HCT116 (cell line): ENCODE results near the gene SLC25A39. TPM values are rescaled to one million over a fixed set of nuclear protein-coding genes. Genes with fewer than 3 reads are reported as not detected.

ENCODE experiments used
- ATAC-seq: fragments of 200-7000 bp; cut with Tn5 transposase; 2 replicates; pipeline ENCODE4 v1.9.1; 2020; ENCODE audit warnings: mild to moderate bottlenecking, moderate library complexity
- BruUV-seq: library from RNA; stranded (reverse); fragments of 400-500 nt; replicated peaks from 2 replicates; lab custom pipeline; 2021; lab: Mats Ljungman, UMichigan
- CTCF ChIA-PET: fragments of 300-600 bp; sonication (Branson Sonifier 250); formaldehyde crosslinking; loops from one replicate; lab custom pipeline; 2021; ENCODE audit warnings: antibody characterized with exemption; lab: Charles Lee
- POLR2A ChIA-PET: fragments of 300-600, 350-600 bp; sonication (Branson Sonifier 250); formaldehyde crosslinking; loops from one replicate; lab custom pipeline; 2021; ENCODE audit warnings: antibody characterized with exemption; lab: Charles Lee
- RAD21 ChIA-PET, 2 experiments: fragments of 300-600 bp; sonication (Branson Sonifier 250); formaldehyde crosslinking; loops; one replicate each; lab custom pipeline; 2023; ENCODE audit warnings: low total read pairs in 2 of 2; ENCODE audit not compliant: uncharacterized antibody in 2 of 2, unreplicated experiment in 2 of 2, low non-redundant PET in 1 of 2; lab: Charles Lee
- DNase-seq: peaks from one replicate; pipeline ENCODE4 v3.0.0-alpha.2; 2010; ENCODE audit warnings: low read depth, low spot score
- H2AFZ ChIP-seq: fragments of 200-600 bp; shearing (Covaris generic), sonication (generic); 2 replicates; pipeline ENCODE4 v1.6.1; 2017; ENCODE audit warnings: low read depth, mixed run types, mixed read lengths, antibody characterized with exemption, low read length; ENCODE audit not compliant: poor library complexity, severe bottlenecking
- H3K27ac ChIP-seq: 2 replicates; pipeline ENCODE4 v1.5.1; 2012; ENCODE audit warnings: low read depth, low read length
- H3K27me3 ChIP-seq: fragments of 200-600 bp; sonication (generic); 2 replicates; pipeline ENCODE4 v1.6.1; 2016; ENCODE audit warnings: mixed run types, low read length, mixed read lengths; ENCODE audit not compliant: insufficient read depth
- H3K36me3 ChIP-seq, 2 experiments: fragments of 200-500 bp in 1 of 2; fragments of 200-600 bp in 1 of 2; sonication (Bioruptor generic) in 1 of 2; sonication (generic) in 1 of 2; 2 replicates each; pipeline versions ENCODE4 v1.5.1 to v1.6.1; 2014 to 2016; ENCODE audit warnings: low read length in 2 of 2, inconsistent platforms in 1 of 2, mixed read lengths in 1 of 2, mixed run types in 1 of 2; ENCODE audit not compliant: insufficient read depth in 2 of 2, control insufficient read depth in 1 of 2
- H3K4me1 ChIP-seq, 2 experiments: fragments of 200-600 bp in 1 of 2; sonication (generic) in 1 of 2; 2 replicates each; pipeline versions ENCODE4 v1.5.1 to v1.6.1; 2012 to 2017; ENCODE audit warnings: low read length in 2 of 2, inconsistent platforms in 1 of 2, mild to moderate bottlenecking in 1 of 2, mixed read lengths in 1 of 2, mixed run types in 1 of 2, moderate library complexity in 1 of 2; ENCODE audit not compliant: insufficient read depth in 2 of 2, control insufficient read depth in 1 of 2
- H3K4me2 ChIP-seq: fragments of 200-600 bp; sonication (generic); 2 replicates; pipeline ENCODE4 v1.6.1; 2017; ENCODE audit warnings: mixed run types, low read length, mixed read lengths
- H3K4me3 ChIP-seq, 2 experiments: fragments of 200-600 bp in 1 of 2; sonication (generic) in 1 of 2; replicated peaks in 1 of 2; 2 replicates each; pipeline ENCODE4 v1.5.1; 2011 to 2016; ENCODE audit warnings: low read length in 2 of 2, control low read depth in 1 of 2, low read depth in 1 of 2, mild to moderate bottlenecking in 1 of 2, mixed read lengths in 1 of 2, mixed run types in 1 of 2
- H3K79me2 ChIP-seq: fragments of 200-600 bp; sonication (generic); 2 replicates; pipeline ENCODE4 v1.6.1; 2017; ENCODE audit warnings: mild to moderate bottlenecking, mixed run types, low read length, moderate library complexity, mixed read lengths; ENCODE audit not compliant: insufficient read depth
- H3K9ac ChIP-seq: fragments of 200-600 bp; sonication (generic); 2 replicates; pipeline ENCODE4 v1.6.1; 2016; ENCODE audit warnings: low read length, mixed read lengths
- H3K9me2 ChIP-seq: fragments of 200-600 bp; sonication (generic), shearing (Covaris generic); 2 replicates; pipeline ENCODE4 v1.6.1; 2017; ENCODE audit warnings: mixed run types, mild to moderate bottlenecking, moderate library complexity; ENCODE audit not compliant: insufficient read depth
- H3K9me3 ChIP-seq, 2 experiments: fragments of 200-500 bp in 1 of 2; fragments of 200-600 bp in 1 of 2; sonication (Bioruptor generic) in 1 of 2; sonication (generic) in 1 of 2; 2 replicates each; pipeline ENCODE4 v1.6.1; 2014 to 2017; ENCODE audit warnings: low read length in 2 of 2, mixed read lengths in 2 of 2, inconsistent platforms in 1 of 2, low read depth in 1 of 2, mild to moderate bottlenecking in 1 of 2, mixed run types in 1 of 2, moderate library complexity in 1 of 2; ENCODE audit not compliant: control insufficient read depth in 1 of 2, insufficient read depth in 1 of 2
- H4K20me1 ChIP-seq: fragments of 200-600 bp; sonication (generic), shearing (Covaris generic); 2 replicates; pipeline ENCODE4 v1.6.1; 2017; ENCODE audit warnings: mixed run types, mild to moderate bottlenecking, moderate library complexity; ENCODE audit not compliant: insufficient read depth
- CBX3 ChIP-seq: IDR thresholded peaks from 2 replicates; pipeline ENCODE4 v1.6.1; 2012; ENCODE audit warnings: low read depth
- CEBPB ChIP-seq: IDR thresholded peaks from 2 replicates; pipeline ENCODE4 v1.6.1; 2012; ENCODE audit warnings: low read depth
- ELF1 ChIP-seq: IDR thresholded peaks from 2 replicates; pipeline ENCODE4 v1.6.1; 2012; ENCODE audit warnings: low read depth, borderline replicate concordance
- EZH2 ChIP-seq: fragments of 200-600 bp; sonication (generic); IDR thresholded peaks from 2 replicates; pipeline ENCODE4 v1.6.1; 2017; ENCODE audit warnings: antibody characterized with exemption, mixed run types
- EZH2phosphoT487 ChIP-seq: fragments of 200-600 bp; IDR thresholded peaks from 2 replicates; pipeline ENCODE4 v1.6.1; 2018; ENCODE audit warnings: antibody characterized with exemption, borderline replicate concordance
- FOSL1 ChIP-seq: IDR thresholded peaks from 2 replicates; pipeline ENCODE4 v1.6.1; 2012; ENCODE audit warnings: low read depth
- JUND ChIP-seq: IDR thresholded peaks from 2 replicates; pipeline ENCODE4 v1.6.1; 2012
- MAX ChIP-seq: IDR thresholded peaks from 2 replicates; pipeline ENCODE4 v1.6.1; 2012
- POLR2A ChIP-seq: IDR thresholded peaks from 2 replicates; pipeline ENCODE4 v1.7.0; 2011; ENCODE audit warnings: borderline replicate concordance; ENCODE audit not compliant: insufficient read depth, insufficient read length; ENCODE audit errors: extremely low read depth
- RAD21 ChIP-seq: IDR thresholded peaks from 2 replicates; pipeline ENCODE4 v1.6.1; 2012; ENCODE audit warnings: low read depth, mild to moderate bottlenecking
- REST ChIP-seq: IDR thresholded peaks from 2 replicates; pipeline ENCODE4 v1.6.1; 2012; ENCODE audit warnings: low read depth
- SIN3A ChIP-seq: IDR thresholded peaks from 2 replicates; pipeline ENCODE4 v1.6.1; 2012; ENCODE audit warnings: low read depth
- SRF ChIP-seq: IDR thresholded peaks from 2 replicates; pipeline ENCODE4 v1.6.1; 2012; ENCODE audit warnings: low read depth
- YY1 ChIP-seq: IDR thresholded peaks from 2 replicates; pipeline ENCODE4 v1.6.1; 2011; ENCODE audit warnings: low read length, low read depth, moderate library complexity, mild to moderate bottlenecking; ENCODE audit not compliant: insufficient replicate concordance; ENCODE audit errors: extremely low read depth
- ZBTB33 ChIP-seq: IDR thresholded peaks from 2 replicates; pipeline ENCODE4 v1.6.1; 2011; ENCODE audit warnings: mild to moderate bottlenecking, low read length, moderate library complexity; ENCODE audit not compliant: insufficient replicate concordance; ENCODE audit errors: extremely low read depth
- intact Hi-C: fragments of 100-400 bp; cut with micrococcal nuclease; formaldehyde crosslinking; loops from 2 replicates; pipeline ENCODE4 v1.10.0; 2022
- total RNA-seq: library from RNA; stranded (reverse); gene quantifications from one replicate; pipeline ENCODE4 v1.2.1, GENCODE V29; 2021; ENCODE audit not compliant: unreplicated experiment

The SLC25A39 gene
- total RNA-seq, 1 experiment from 2014 or later: 326 TPM

GRCh38 chr17:44304651-44305050 lies 20.0 kb downstream of the SLC25A39 start (continued):
- TF ChIP-seq YY1 (no peak), FOSL1 (no peak), CEBPB (no peak), ZBTB33 (no peak), EZH2 (no peak)

GRCh38 chr17:44297975-44298374 lies 26.6 kb downstream of the SLC25A39 start:
- no peak for DNase-seq
- Histone ChIP-seq H3K4me3 (no peak overlapping the region), H3K36me3 (no peaks in the 10 kb centered on the region), H3K9me3 (no peaks in the 10 kb centered on the region), H3K9ac (no peak overlapping the region), H4K20me1 (no peaks in the 10 kb centered on the region), H3K4me2 (no peak overlapping the region), H3K4me1 (no peaks in the 10 kb centered on the region), H3K9me2 (no peaks in the 10 kb centered on the region), H3K27me3 (no peaks in the 10 kb centered on the region), H2AFZ (no peak overlapping the region), H3K27ac (no peak overlapping the region), H3K79me2 (no peaks in the 10 kb centered on the region)
- ChIA-PET RAD21 (no interaction called here), CTCF (interaction anchor here (1.8 kb wide), 1 partner anchor 10 kb away, joined by 3 read pairs; the partner anchor contains the start of gene RUNDC3A), POLR2A (no interaction called here)
- intact Hi-C loops: no loop called here
- ATAC-seq: no peak
- BruUV-seq: no TSS peak
- TF ChIP-seq MAX: no peak
- no peak for TF ChIP-seq YY1
- TF ChIP-seq SRF: no peak
- TF ChIP-seq JUND: no peak
- TF ChIP-seq REST: no peak
- TF ChIP-seq POLR2A: no peak
- no peak for TF ChIP-seq CBX3
- no peak for TF ChIP-seq EZH2phosphoT487
- TF ChIP-seq SIN3A: no peak
- TF ChIP-seq ELF1: no peak
- no peak for TF ChIP-seq ZBTB33
- TF ChIP-seq FOSL1: no peak
- no peak for TF ChIP-seq CEBPB
- TF ChIP-seq RAD21: no peak
